ENCODE results near the gene TACO1.

Gene TACO1

GRCh38 chr17:63649813-63650212 lies 49.1 kb downstream of the TACO1 start:
- peaks cover 12% of the 10 kb centered on the region in 2 donors for H3K36me3 ChIP-seq (ENCODE audit: control insufficient read depth in 2 of 2, insufficient read depth in 2 of 2, low read length in 2 of 2)
- no peak overlapping the region for H3K9ac ChIP-seq (ENCODE audit: low read depth in 1 of 2, low read length in 2 of 2)
- no peaks in the 10 kb centered on the region for H3K9me3 ChIP-seq (ENCODE audit: control insufficient read depth in 2 of 2, low read length in 2 of 2)
- no peak overlapping the region for H3K4me3 ChIP-seq (ENCODE audit: low read length in 2 of 2)
- no peak overlapping the region for H3K27ac ChIP-seq (ENCODE audit: low read depth in 2 of 2, low read length in 2 of 2)
- peaks cover 2 to 5% of the 10 kb centered on the region in 2 donors for H3K4me1 ChIP-seq (ENCODE audit: control insufficient read depth in 2 of 2, insufficient read depth in 2 of 2, low read length in 2 of 2)
- H3K27me3 ChIP-seq (ENCODE audit: control insufficient read depth in 2 of 2, insufficient read depth in 2 of 2, low read length in 2 of 2): no peaks in the 10 kb centered on the region

- H3K9ac ChIP-seq (ENCODE audit: low read depth in 1 of 2, low read length in 2 of 2): no peak overlapping the region
- no peaks in the 10 kb centered on the region for H3K9me3 ChIP-seq (ENCODE audit: control insufficient read depth in 2 of 2, low read length in 2 of 2)
- H3K4me3 ChIP-seq (ENCODE audit: low read length in 2 of 2): no peak overlapping the region
- H3K4me1 ChIP-seq (ENCODE audit: control insufficient read depth in 2 of 2, insufficient read depth in 2 of 2, low read length in 2 of 2): no peaks in the 10 kb centered on the region
- no peaks in the 10 kb centered on the region for H3K27me3 ChIP-seq (ENCODE audit: control insufficient read depth in 2 of 2, insufficient read depth in 2 of 2, low read length in 2 of 2)
- peaks cover 4 to 8% of the 10 kb centered on the region in 2 donors for H3K36me3 ChIP-seq (ENCODE audit: control insufficient read depth in 2 of 2, insufficient read depth in 2 of 2, low read length in 2 of 2)
- H3K27ac ChIP-seq (ENCODE audit: low read depth in 2 of 2, low read length in 2 of 2): no peak overlapping the region
Measured at GRCh38 chr17:63652106-63652505, 51.4 kb downstream of the TACO1 start.

GRCh38 chr17:63653050-63653449 lies 52.4 kb downstream of the TACO1 start:
- Histone ChIP-seq H3K27me3 (ENCODE audit: control insufficient read depth in 2 of 2, insufficient read depth in 2 of 2, low read length in 2 of 2) (no peaks in the 10 kb centered on the region), H3K27ac (ENCODE audit: low read depth in 2 of 2, low read length in 2 of 2) (no peak overlapping the region), H3K9ac (ENCODE audit: low read depth in 1 of 2, low read length in 2 of 2) (no peak overlapping the region), H3K4me1 (ENCODE audit: control insufficient read depth in 2 of 2, insufficient read depth in 2 of 2, low read length in 2 of 2) (no peaks in the 10 kb centered on the region), H3K4me3 (ENCODE audit: low read length in 2 of 2) (no peak overlapping the region), H3K9me3 (ENCODE audit: control insufficient read depth in 2 of 2, low read length in 2 of 2) (no peaks in the 10 kb centered on the region), H3K36me3 (ENCODE audit: control insufficient read depth in 2 of 2, insufficient read depth in 2 of 2, low read length in 2 of 2) (peaks cover 7 to 8% of the 10 kb centered on the region in 2 donors)

GRCh38 chr17:63657786-63658185 lies 57.1 kb downstream of the TACO1 start:
- Histone ChIP-seq H3K9me3 (ENCODE audit: control insufficient read depth in 2 of 2, low read length in 2 of 2) (no peaks in the 10 kb centered on the region), H3K27me3 (ENCODE audit: control insufficient read depth in 2 of 2, insufficient read depth in 2 of 2, low read length in 2 of 2) (no peaks in the 10 kb centered on the region), H3K9ac (ENCODE audit: low read depth in 1 of 2, low read length in 2 of 2) (no peak overlapping the region), H3K4me3 (ENCODE audit: low read length in 2 of 2) (no peak overlapping the region), H3K27ac (ENCODE audit: low read depth in 2 of 2, low read length in 2 of 2) (no peak overlapping the region), H3K4me1 (ENCODE audit: control insufficient read depth in 2 of 2, insufficient read depth in 2 of 2, low read length in 2 of 2) (no peaks in the 10 kb centered on the region), H3K36me3 (ENCODE audit: control insufficient read depth in 2 of 2, insufficient read depth in 2 of 2, low read length in 2 of 2) (peaks cover 12 to 16% of the 10 kb centered on the region in 2 donors)
